GM19238 (cell line): ENCODE data around the gene GSE1.

Experiments used
- DNase-seq: peaks from one replicate; pipeline ENCODE4 v3.0.0; 2011; ENCODE audit warnings: low spot score; ENCODE audit not compliant: insufficient read length

The GSE1 gene

DNA sequence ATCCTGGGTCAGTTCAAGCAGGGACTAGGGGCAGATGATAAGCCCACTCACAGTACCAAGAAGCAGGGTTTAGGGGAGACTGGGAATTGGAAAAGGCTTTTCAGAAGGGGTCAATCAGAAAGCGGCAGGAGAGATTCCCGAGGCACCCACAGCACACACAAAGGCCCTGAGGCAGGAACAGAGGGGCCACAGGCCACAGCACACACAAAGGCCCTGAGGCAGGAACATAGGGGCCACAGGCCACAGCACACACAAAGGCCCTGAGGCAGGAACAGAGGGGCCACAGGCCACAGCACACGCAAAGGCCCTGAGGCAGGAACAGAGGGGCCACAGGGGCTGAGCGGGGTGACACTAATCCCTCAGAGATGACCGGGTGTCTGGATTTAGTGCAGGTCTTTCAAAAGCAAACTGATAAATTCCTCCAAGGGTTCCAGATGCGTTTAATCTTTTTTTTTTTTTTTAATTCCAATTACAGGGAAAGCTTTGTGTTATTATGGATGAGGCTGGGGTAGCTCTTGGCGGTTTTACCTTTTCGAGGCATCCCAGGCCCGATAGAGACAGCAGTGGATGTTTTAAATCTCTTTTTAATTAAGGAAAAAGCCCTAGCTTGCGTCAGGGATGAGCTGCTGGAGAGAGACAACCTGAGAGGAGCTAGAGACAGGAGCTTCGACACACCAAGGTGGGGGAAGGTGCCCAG is 106.6 kb downstream of the GSE1 start:
- DNase-seq, result no peak

DNA sequence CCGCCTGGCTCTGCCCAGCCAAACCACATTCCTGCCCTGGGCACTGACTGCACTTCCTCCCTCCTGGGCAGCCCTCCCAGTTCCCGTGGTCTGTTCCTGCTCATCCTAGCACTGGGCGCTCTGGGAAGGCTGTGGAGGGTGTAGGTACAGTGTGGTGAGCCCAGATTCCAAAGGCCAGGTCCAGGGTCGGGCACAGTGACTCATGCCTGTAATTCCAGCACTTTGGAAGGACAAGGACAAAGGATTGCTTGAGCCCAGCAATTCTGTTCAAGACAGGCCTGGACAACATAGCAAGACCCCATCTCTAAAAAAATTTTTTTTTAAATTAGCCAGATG is 107.1 kb downstream of the GSE1 start:
- no peak for DNase-seq

DNA sequence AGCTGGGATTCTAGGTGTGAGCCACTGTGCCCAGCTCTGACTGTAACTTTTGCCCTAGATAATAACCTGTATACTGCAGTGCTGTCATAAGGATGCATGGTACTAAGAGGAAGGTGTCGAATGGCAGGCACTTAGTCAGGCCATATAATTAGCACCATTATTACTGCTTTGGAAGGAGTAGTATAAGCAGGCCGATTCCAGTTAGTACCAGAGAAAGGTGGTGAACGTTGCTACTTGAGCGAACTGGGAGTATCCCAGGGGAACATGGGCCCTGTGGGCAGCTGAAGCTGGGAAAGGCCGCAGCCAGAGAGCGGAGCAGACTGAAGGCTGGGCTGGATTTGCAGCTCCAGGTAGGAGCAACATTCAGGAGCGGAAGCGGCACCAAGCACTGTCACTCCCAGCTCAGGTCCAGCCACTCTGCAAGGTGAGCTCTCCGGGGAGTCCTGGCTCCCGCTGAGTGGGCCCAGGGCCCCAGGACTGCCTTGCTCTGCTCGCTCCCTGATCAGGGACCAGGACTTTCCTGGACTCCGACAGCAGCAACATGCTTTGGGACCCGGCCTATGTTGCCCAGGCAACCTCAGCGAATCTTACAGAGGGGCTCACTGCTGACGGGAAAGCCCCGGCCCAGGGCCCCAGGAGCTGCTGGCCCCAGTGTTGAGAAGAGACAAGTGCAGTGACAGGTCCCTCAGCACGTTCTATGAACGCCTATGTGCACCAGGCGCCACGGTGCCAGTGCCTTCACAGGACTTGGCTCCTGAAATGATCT is 109.2 kb downstream of the GSE1 start:
- DNase-seq, result no peak

DNA sequence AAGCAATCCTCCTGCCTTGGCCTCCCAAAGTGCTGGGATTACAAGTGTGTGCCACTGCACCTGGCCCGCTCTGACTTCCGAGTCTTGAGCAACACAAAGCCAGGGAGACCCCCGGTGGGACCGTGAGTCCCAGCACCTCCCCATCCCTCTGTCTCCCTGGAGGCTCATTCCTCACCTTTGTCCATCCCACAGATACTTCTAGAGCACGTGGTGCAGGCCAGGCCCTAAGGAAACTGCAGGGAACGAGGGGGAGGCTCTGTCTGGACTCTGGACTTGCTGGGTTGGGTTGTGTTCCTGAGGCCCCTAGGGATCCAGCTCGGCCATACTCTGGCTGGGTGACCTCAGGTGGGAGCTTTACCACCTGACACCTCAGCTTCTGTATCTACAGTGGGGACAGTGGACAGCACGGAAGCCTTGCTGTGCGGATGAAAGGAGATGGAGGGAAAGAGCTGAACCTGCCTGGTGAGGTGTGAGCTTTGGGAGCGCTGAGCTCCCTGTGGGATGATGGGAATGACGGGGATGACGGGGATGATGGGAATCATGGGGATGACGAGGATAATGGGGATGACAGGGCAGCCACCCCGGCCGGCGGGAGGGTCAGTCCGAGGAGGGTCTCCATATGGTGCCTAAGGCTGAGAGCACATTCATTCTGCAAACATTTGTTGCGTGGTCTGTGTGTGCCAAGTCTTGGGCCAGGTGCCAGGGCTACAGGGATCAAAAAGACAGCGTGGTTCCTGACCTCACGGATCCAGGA is 111.2 kb downstream of the GSE1 start:
- DNase-seq, result no peak

DNA sequence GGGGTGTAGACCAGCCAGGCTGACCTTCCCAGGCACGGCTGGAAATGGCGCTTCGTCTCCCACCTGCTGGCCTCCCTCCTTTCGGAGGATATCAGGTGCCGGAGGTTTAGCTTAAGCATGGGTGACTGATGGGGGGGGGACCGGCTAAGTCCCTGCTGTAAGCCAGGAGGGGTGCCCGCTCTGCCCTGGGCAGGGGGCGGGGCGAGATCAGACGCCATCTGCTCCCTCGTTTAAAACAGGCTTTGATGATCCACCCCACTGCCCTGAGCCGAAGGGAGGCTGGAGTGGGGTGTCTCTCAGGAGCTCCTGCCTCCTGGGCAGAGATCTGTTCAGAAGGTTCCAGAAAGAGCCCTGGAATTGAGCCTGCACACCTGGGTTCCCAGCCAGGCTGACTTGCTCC is 111.8 kb downstream of the GSE1 start:
- no peak for DNase-seq
